Mammary epithelial cell (primary cell): Measurements from ENCODE around the gene IGSF8.
A peak's percentile ranks its signal among the peaks of the same experiment; 100 is the strongest.

Experiments used
- CTCF ChIP-seq, 2 donors: IDR thresholded peaks in 1 of 2; conservative IDR thresholded peaks in 1 of 2; 2 replicates each; pipeline ENCODE4 v1.5.1; 2011 to 2012; ENCODE audit warnings: inconsistent platforms in 2 of 2, low read length in 2 of 2, mild to moderate bottlenecking in 2 of 2, control low read depth in 1 of 2, low read depth in 1 of 2; ENCODE audit not compliant: insufficient read depth in 1 of 2; ENCODE audit errors: extremely low read depth in 1 of 2
- EZH2 ChIP-seq: IDR thresholded peaks from 2 replicates; pipeline ENCODE4 v1.6.1; 2012; ENCODE audit warnings: low read length, inconsistent platforms, borderline replicate concordance

GRCh38 chr1:160079448-160079847, 19.0 kb downstream of the IGSF8 start:
- peak in 1 of 2 donors; percentile 4 for TF ChIP-seq CTCF (conservative IDR thresholded peaks at IDR 0.05 in 1 of 2, IDR thresholded peaks at IDR 0.05 in 1 of 2; ENCODE audit: extremely low read depth in 1 of 2, insufficient read depth in 1 of 2, low read depth in 1 of 2, low read length in 2 of 2)
- TF ChIP-seq EZH2, result no peak
